Erythroblast (primary cell): ENCODE results near the gene FYB1.

Experiments used
- GATA1 ChIP-seq: IDR thresholded peaks from 2 replicates; pipeline ENCODE4 v1.6.1; 2011; ENCODE audit warnings: low read depth, mild to moderate bottlenecking, control low read depth, low read length, moderate library complexity
- POLR2A ChIP-seq: IDR thresholded peaks from 2 replicates; pipeline ENCODE4 v1.6.1; 2011; ENCODE audit warnings: mild to moderate bottlenecking, low read length

- TF ChIP-seq POLR2A (no peak), GATA1 (no peak)
Measured at GRCh38 chr5:39130716-39131115, 88.6 kb downstream of the FYB1 start.
